HepG2 (cell line): Measurements from ENCODE around the gene GYS1. TPM values are rescaled to one million over a fixed set of nuclear protein-coding genes. Genes with fewer than 3 reads are reported as not detected.
"Not testable (repeated sequence)": the region's sequence is repeated elsewhere in the genome, so short reads cannot be mapped to it uniquely, and the experiment has no call there.

ENCODE experiments used
- ATAC-seq: fragments of 200-7000 bp; cut with Tn5 transposase; 3 replicates; pipeline ENCODE4 v1.9.1; 2020; ENCODE audit warnings: mild to moderate bottlenecking, moderate library complexity
- BruUV-seq: library from RNA; stranded (reverse); fragments of 400-500 nt; replicated peaks from 2 replicates; lab custom pipeline; 2021; lab: Mats Ljungman, UMichigan
- CTCF ChIA-PET: fragments of 300-600 bp; formaldehyde crosslinking; extraction: SDS; loops from one replicate; lab custom pipeline; 2021; ENCODE audit warnings: low total read pairs, inconsistent platforms, low intra/inter-chr PET ratio; lab: Yijun Ruan, JAX
- POLR2A ChIA-PET: fragments of 350-600 bp; sonication (Branson Sonifier 250); formaldehyde crosslinking; loops from one replicate; lab custom pipeline; 2020; ENCODE audit warnings: antibody characterized with exemption, inconsistent platforms; lab: Yijun Ruan, JAX
- DNase-seq: peaks from one replicate; pipeline ENCODE4 v3.0.0-alpha.2; 2015; ENCODE audit warnings: low spot score
- FAIRE-seq: peaks from 3 replicates; lab custom pipeline; 2011; peaks lifted over from hg19 to GRCh38; lab: Jason Lieb, UNC
- H2AFZ ChIP-seq: one replicate; pipeline ENCODE4 v1.6.1; 2011; ENCODE audit warnings: low read length, inconsistent platforms
- H3K27ac ChIP-seq: fragments of 300-600 bp; 3 replicates; pipeline ENCODE4 v1.8.0; 2011; ENCODE audit warnings: mixed run types, mild to moderate bottlenecking, mixed read lengths, low read length, inconsistent platforms; ENCODE audit not compliant: insufficient read depth; ENCODE audit errors: extremely low read length
- H3K27me3 ChIP-seq, 2 experiments: fragments of 200-600 bp in 1 of 2; 2 replicates in 1 of 2; 3 replicates in 1 of 2; pipeline versions ENCODE4 v1.6.0 to v1.8.0; 2011; ENCODE audit warnings: low read length in 2 of 2, mild to moderate bottlenecking in 2 of 2, moderate library complexity in 2 of 2, inconsistent platforms in 1 of 2; ENCODE audit not compliant: insufficient read depth in 2 of 2, control insufficient read depth in 1 of 2
- H3K36me3 ChIP-seq, 2 experiments: fragments of 200-600 bp in 1 of 2; replicated peaks in 1 of 2; 2 replicates in 1 of 2; 3 replicates in 1 of 2; pipeline versions ENCODE4 v1.5.1 to v1.8.0; 2011; ENCODE audit warnings: low read length in 2 of 2, inconsistent platforms in 1 of 2; ENCODE audit not compliant: insufficient read depth in 2 of 2, control insufficient read depth in 1 of 2
- H3K4me1 ChIP-seq: 2 replicates; pipeline ENCODE4 v1.5.1; 2012; ENCODE audit warnings: low read length, inconsistent platforms; ENCODE audit not compliant: insufficient read depth
- H3K4me2 ChIP-seq: 2 replicates; pipeline ENCODE4 v1.6.0; 2011; ENCODE audit warnings: low read depth, low read length, inconsistent platforms
- H3K4me3 ChIP-seq, 3 experiments: fragments of 200-600 bp in 1 of 3; sonication (generic), shearing (Covaris generic) in 1 of 3; replicated peaks in 1 of 3; 2 replicates each; pipeline ENCODE4 v1.5.1; 2011 to 2016; ENCODE audit warnings: low read length in 3 of 3, inconsistent platforms in 2 of 3, low read depth in 2 of 3, mild to moderate bottlenecking in 2 of 3, control low read depth in 1 of 3, mixed read lengths in 1 of 3; ENCODE audit not compliant: insufficient read depth in 1 of 3
- H3K79me2 ChIP-seq: one replicate; pipeline ENCODE4 v1.6.1; 2011; ENCODE audit warnings: low read length, inconsistent platforms; ENCODE audit not compliant: insufficient read depth
- H3K9ac ChIP-seq: 2 replicates; pipeline ENCODE4 v1.6.0; 2011; ENCODE audit warnings: mild to moderate bottlenecking, low read depth, low read length, inconsistent platforms; ENCODE audit not compliant: insufficient read depth
- H3K9me3 ChIP-seq: 2 replicates; pipeline ENCODE4 v1.5.1; 2012; ENCODE audit warnings: mild to moderate bottlenecking, low read length
- H4K20me1 ChIP-seq: 2 replicates; pipeline ENCODE4 v1.6.0; 2011; ENCODE audit warnings: inconsistent platforms, mild to moderate bottlenecking, low read length, moderate library complexity; ENCODE audit not compliant: insufficient read depth
- CREB1 ChIP-seq, 2 experiments: fragments of 450-650 bp in 1 of 2; IDR thresholded peaks; 2 replicates each; pipeline ENCODE4 v1.6.1; 2016 to 2017; ENCODE audit warnings: control low read depth in 1 of 2, mild to moderate bottlenecking in 1 of 2, missing compliant biosample characterization in 1 of 2, missing genetic modification characterization in 1 of 2
- CTCF ChIP-seq: sonication (generic); formaldehyde crosslinking; IDR thresholded peaks from 2 replicates; pipeline ENCODE4 v1.5.0; 2020; ENCODE audit warnings: mild to moderate bottlenecking, missing genetic modification reagents, moderate library complexity
- ISX ChIP-seq: sonication (generic); formaldehyde crosslinking; conservative IDR thresholded peaks from 2 replicates; pipeline ENCODE4 v1.5.0; 2020; ENCODE audit warnings: missing genetic modification reagents
- NFYB ChIP-seq: sonication (generic); formaldehyde crosslinking; IDR thresholded peaks from 2 replicates; pipeline ENCODE4 v1.4.0; 2020; ENCODE audit warnings: missing genetic modification reagents
- PRMT3 ChIP-seq: sonication (generic); formaldehyde crosslinking; IDR thresholded peaks from 2 replicates; pipeline ENCODE4 v1.8.1; 2022; ENCODE audit warnings: low read depth, mild to moderate bottlenecking, moderate library complexity, missing genetic modification reagents, borderline replicate concordance
- RCOR2 ChIP-seq: IDR thresholded peaks from 2 replicates; pipeline ENCODE4 v1.6.1; 2016; ENCODE audit warnings: missing biosample characterization, missing genetic modification reagents
- SATB2 ChIP-seq: sonication (generic); formaldehyde crosslinking; IDR thresholded peaks from 2 replicates; pipeline ENCODE4 v1.5.0; 2020; ENCODE audit warnings: missing genetic modification reagents
- SCMH1 ChIP-seq: sonication (generic); formaldehyde crosslinking; IDR thresholded peaks from 2 replicates; pipeline ENCODE4 v1.9.0; 2021; ENCODE audit warnings: missing genetic modification reagents, mild to moderate bottlenecking, borderline replicate concordance
- ZBTB7A ChIP-seq: sonication (generic); formaldehyde crosslinking; IDR thresholded peaks from 2 replicates; pipeline ENCODE4 v1.8.0; 2022; ENCODE audit warnings: mild to moderate bottlenecking, missing genetic modification reagents
- ZNF235 ChIP-seq: sonication (generic); formaldehyde crosslinking; IDR thresholded peaks from 2 replicates; pipeline ENCODE4 v1.8.1; 2023; ENCODE audit warnings: mild to moderate bottlenecking, missing genetic modification reagents, borderline replicate concordance
- ZNF274 ChIP-seq: sonication (generic); formaldehyde crosslinking; IDR thresholded peaks from 2 replicates; pipeline ENCODE4 v1.5.1; 2020; ENCODE audit warnings: mild to moderate bottlenecking, missing genetic modification reagents
- ZNF451 ChIP-seq: sonication (generic); formaldehyde crosslinking; IDR thresholded peaks from 2 replicates; pipeline ENCODE4 v1.5.0; 2020; ENCODE audit warnings: mild to moderate bottlenecking, missing genetic modification reagents
- ZNF589 ChIP-seq: sonication (generic); formaldehyde crosslinking; conservative IDR thresholded peaks from 2 replicates; pipeline ENCODE4 v1.8.0; 2022; ENCODE audit warnings: mild to moderate bottlenecking, moderate library complexity, missing genetic modification reagents
- ZNF660 ChIP-seq: sonication (generic); formaldehyde crosslinking; IDR thresholded peaks from 2 replicates; pipeline ENCODE4 v1.5.1; 2020; ENCODE audit warnings: mild to moderate bottlenecking, low read depth, missing genetic modification reagents, borderline replicate concordance
- WGBS: methylation state at CpG from one replicate; pipeline ENCODE4 v1.1.6; 2017; ENCODE audit warnings: low lambda C conversion rate; 5-methylcytosine and 5-hydroxymethylcytosine counted together
- in situ Hi-C: cut with HindIII; loops from 2 replicates; pipeline ENCODE4 v1.10.0; 2017; ENCODE audit warnings: low pct_unique_long_range_greater_than_20kb; ENCODE audit not compliant: extremely low pct_ligation_motif_present
- intact Hi-C: fragments of 100-400 bp; cut with micrococcal nuclease; formaldehyde crosslinking; loops from one replicate; pipeline ENCODE4 v1.10.0; 2022; ENCODE audit not compliant: unreplicated experiment
- polyA plus RNA-seq, 8 experiments: library from polyadenylated mRNA; depleted of rRNA in 3 of 8; stranded (reverse) in 7 of 8; unstranded in 1 of 8; fragments of >200 nt; fragmentation: Illumina TruSeq in 4 of 8; extraction: Trizol in 4 of 8; gene quantifications; 2 replicates each; pipeline versions ENCODE4 v1.2.1 to v1.2.3, GENCODE V29; 2011 to 2016; ENCODE audit warnings: low read depth in 4 of 8, missing spikeins in 1 of 8, mixed read lengths in 1 of 8; ENCODE audit not compliant: insufficient read depth in 1 of 8
- total RNA-seq, 5 experiments: library from RNA; depleted of rRNA; stranded (reverse); fragments of >200 nt; fragmentation: Illumina TruSeq; extraction: Trizol; gene quantifications; 2 replicates each; pipeline ENCODE4 v1.2.3, GENCODE V29; 2016; ENCODE audit warnings: low read depth in 1 of 5
- TF ChIP-seq, protein P1 (sequence below): sonication (generic); formaldehyde crosslinking; IDR thresholded peaks from 2 replicates; pipeline ENCODE4 v1.4.0; 2020; ENCODE audit warnings: mild to moderate bottlenecking, missing genetic modification reagents
- TF ChIP-seq, protein P2 (sequence below): conservative IDR thresholded peaks from 2 replicates; pipeline ENCODE4 v1.6.1; 2018; ENCODE audit warnings: missing genetic modification reagents

The GYS1 gene
- total and polyA plus RNA-seq, 2 of the 13 experiments (the other 11 are each of a cell fraction or from before 2014, with no cell fraction given) = 18.4 to 42.1 TPM

DNA sequence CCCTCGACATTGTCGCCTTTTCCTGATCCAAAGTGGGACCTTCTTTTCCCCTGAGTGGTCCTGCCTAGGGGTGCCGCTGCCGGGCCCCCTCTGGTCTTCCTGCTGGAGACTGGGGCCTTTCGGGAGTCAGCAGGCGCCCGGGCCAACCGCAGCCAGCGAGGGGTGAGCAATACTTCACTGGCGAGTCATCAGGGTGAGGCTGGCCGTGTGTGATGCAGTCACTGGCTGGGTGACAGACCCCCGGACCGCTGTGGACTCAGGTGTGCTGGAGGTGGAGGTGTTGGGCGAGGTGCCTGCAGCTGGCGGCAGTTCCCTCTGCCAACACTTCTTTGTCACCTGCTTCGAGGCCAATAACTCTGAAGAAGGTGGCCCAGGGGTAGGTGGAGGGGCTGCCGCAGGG, 49.1 kb upstream of the GYS1 start:
- ATAC-seq = no peak

GRCh38 chr19:49039736-49040135, 46.6 kb upstream of the GYS1 start:
- CTCF ChIA-PET, H2AFZ ChIP-seq, H3K9me3 ChIP-seq, H3K27me3 ChIP-seq, H3K4me1 ChIP-seq, BruUV-seq, FAIRE-seq, in situ Hi-C loops, H3K79me2 ChIP-seq, H3K9ac ChIP-seq, DNase-seq, H3K27ac ChIP-seq, H4K20me1 ChIP-seq, H3K4me2 ChIP-seq, intact Hi-C loops, H3K4me3 ChIP-seq, H3K36me3 ChIP-seq, POLR2A ChIA-PET, ATAC-seq: not testable (repeated sequence)
- WGBS = 23% methylated on average over 4 of the region's 9 CpGs

More for the DNA sequence above, 49.1 kb upstream of the GYS1 start:
- BruUV-seq = no TSS peak
- WGBS = 4% methylated on average over 10 of the region's 17 CpGs
- Histone ChIP-seq H4K20me1 (no peaks in the 10 kb centered on the region), H3K9ac (no peak overlapping the region), H3K4me1 (no peaks in the 10 kb centered on the region), H3K27me3 (peaks cover 1 to 5% of the 10 kb centered on the region in 2 experiments; a peak in 2 of 5 replicates), H2AFZ (no peak overlapping the region), H3K27ac (no peak overlapping the region), H3K9me3 (no peaks in the 10 kb centered on the region), H3K79me2 (no peaks in the 10 kb centered on the region), H3K4me3 (no peak overlapping the region), H3K4me2 (no peak overlapping the region), H3K36me3 (no peaks in the 10 kb centered on the region)
- FAIRE-seq (no peak), DNase-seq (no peak)
- TF ChIP-seq ISX (no peak), PRMT3 (CRISPR knock-in tag) (no peak), ZNF660 (CRISPR knock-in tag) (no peak), ZBTB7A (CRISPR knock-in tag) (no peak), CREB1 (IDR thresholded peaks at IDR 0.05) (no peak), CREB1 (CRISPR knock-in tag; IDR thresholded peaks at IDR 0.05) (no peak), ZNF589 (CRISPR knock-in tag) (no peak), NFYB (CRISPR knock-in tag) (no peak), CTCF (CRISPR knock-in tag) (no peak), ZNF274 (CRISPR knock-in tag) (no peak), ZNF235 (no peak), SATB2 (CRISPR knock-in tag) (no peak), ZNF451 (CRISPR knock-in tag) (no peak), SCMH1 (CRISPR knock-in tag) (no peak), RCOR2 (CRISPR knock-in tag) (no peak)
- TF ChIP-seq, protein P1, sequence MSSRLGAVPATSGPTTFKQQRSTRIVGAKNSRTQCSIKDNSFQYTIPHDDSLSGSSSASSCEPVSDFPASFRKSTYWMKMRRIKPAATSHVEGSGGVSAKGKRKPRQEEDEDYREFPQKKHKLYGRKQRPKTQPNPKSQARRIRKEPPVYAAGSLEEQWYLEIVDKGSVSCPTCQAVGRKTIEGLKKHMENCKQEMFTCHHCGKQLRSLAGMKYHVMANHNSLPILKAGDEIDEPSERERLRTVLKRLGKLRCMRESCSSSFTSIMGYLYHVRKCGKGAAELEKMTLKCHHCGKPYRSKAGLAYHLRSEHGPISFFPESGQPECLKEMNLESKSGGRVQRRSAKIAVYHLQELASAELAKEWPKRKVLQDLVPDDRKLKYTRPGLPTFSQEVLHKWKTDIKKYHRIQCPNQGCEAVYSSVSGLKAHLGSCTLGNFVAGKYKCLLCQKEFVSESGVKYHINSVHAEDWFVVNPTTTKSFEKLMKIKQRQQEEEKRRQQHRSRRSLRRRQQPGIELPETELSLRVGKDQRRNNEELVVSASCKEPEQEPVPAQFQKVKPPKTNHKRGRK = no peak
- TF ChIP-seq, protein P2, sequence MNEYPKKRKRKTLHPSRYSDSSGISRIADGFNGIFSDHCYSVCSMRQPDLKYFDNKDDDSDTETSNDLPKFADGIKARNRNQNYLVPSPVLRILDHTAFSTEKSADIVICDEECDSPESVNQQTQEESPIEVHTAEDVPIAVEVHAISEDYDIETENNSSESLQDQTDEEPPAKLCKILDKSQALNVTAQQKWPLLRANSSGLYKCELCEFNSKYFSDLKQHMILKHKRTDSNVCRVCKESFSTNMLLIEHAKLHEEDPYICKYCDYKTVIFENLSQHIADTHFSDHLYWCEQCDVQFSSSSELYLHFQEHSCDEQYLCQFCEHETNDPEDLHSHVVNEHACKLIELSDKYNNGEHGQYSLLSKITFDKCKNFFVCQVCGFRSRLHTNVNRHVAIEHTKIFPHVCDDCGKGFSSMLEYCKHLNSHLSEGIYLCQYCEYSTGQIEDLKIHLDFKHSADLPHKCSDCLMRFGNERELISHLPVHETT (CRISPR knock-in tag) = no peak
- in situ Hi-C loops (no loop called here), intact Hi-C loops (no loop called here)
- CTCF ChIA-PET = no interaction called here
- POLR2A ChIA-PET = no interaction called here
